Activated CD8-positive, alpha-beta memory T cell treated with anti-CD3 and anti-CD28 coated beads, Interleukin-2, amount 50 U/mL, for 4 hours (primary cell): Measurements from ENCODE around the gene BMERB1.

Experiments
- DNase-seq: peaks from one replicate; pipeline ENCODE4 v3.0.0-alpha.2; 2020

Gene BMERB1

GRCh38 chr16:15498427-15499175 is 64.2 kb downstream of the BMERB1 start:
- no peak for DNase-seq

- DNase-seq, result no peak
Observed at GRCh38 chr16:15502041-15502725, 67.8 kb downstream of the BMERB1 start.

- no peak for DNase-seq
Observed at GRCh38 chr16:15506441-15506840, 72.1 kb downstream of the BMERB1 start.

GRCh38 chr16:15507301-15507958 is 73.0 kb downstream of the BMERB1 start:
- DNase-seq, result no peak

- no peak for DNase-seq
Observed at GRCh38 chr16:15507959-15508627, 73.7 kb downstream of the BMERB1 start.

- DNase-seq, result no peak
Observed at GRCh38 chr16:15509051-15509592, 74.7 kb downstream of the BMERB1 start.

- DNase-seq, result no peak
Observed at GRCh38 chr16:15509593-15510535, 75.5 kb downstream of the BMERB1 start.

GRCh38 chr16:15510992-15511391 is 76.6 kb downstream of the BMERB1 start:
- no peak for DNase-seq

GRCh38 chr16:15511759-15512487 is 77.5 kb downstream of the BMERB1 start:
- no peak for DNase-seq

- no peak for DNase-seq
Observed at GRCh38 chr16:15513156-15513555, 78.8 kb downstream of the BMERB1 start.

- no peak for DNase-seq
Observed at GRCh38 chr16:15515992-15516391, 81.6 kb downstream of the BMERB1 start.

GRCh38 chr16:15516609-15517008 is 82.2 kb downstream of the BMERB1 start:
- no peak for DNase-seq

GRCh38 chr16:15517743-15518377 is 83.5 kb downstream of the BMERB1 start:
- no peak for DNase-seq

GRCh38 chr16:15518381-15519351 is 84.3 kb downstream of the BMERB1 start:
- no peak for DNase-seq

GRCh38 chr16:15519790-15520189 is 85.4 kb downstream of the BMERB1 start:
- no peak for DNase-seq

- DNase-seq, result no peak
Observed at GRCh38 chr16:15521390-15521757, 87.0 kb downstream of the BMERB1 start.

- no peak for DNase-seq
Observed at GRCh38 chr16:15521758-15522509, 87.5 kb downstream of the BMERB1 start.

- DNase-seq, result no peak
Observed at GRCh38 chr16:15523092-15523541, 88.7 kb downstream of the BMERB1 start.

- no peak for DNase-seq
Observed at GRCh38 chr16:15523939-15524338, 89.6 kb downstream of the BMERB1 start.
